GM19240 (cell line): Measurements from ENCODE around the gene C9orf43.

ENCODE experiments used
- DNase-seq: peaks from one replicate; pipeline ENCODE4 v3.0.0; 2011; ENCODE audit warnings: low spot score; ENCODE audit not compliant: insufficient read length

The C9orf43 gene

DNA sequence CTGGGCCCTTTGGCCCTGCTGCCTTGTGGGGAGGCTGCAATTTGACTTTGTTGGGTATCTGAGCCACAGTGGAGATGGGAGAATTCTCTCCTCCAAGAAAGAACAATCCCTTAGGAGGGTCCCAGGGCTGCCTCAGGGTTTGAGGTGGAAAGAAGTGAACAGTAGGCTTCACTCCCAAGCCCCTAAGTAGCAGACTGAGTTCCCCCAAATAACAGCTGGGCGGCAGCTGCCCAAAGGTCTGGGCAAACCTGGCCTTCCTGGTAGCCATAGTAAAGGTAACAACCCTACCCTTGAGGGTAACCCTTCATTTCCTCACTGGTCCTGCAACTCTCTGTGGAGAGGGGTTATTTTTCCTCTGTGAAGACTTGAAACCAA lies 53.7 kb downstream of the C9orf43 start:
- no peak for DNase-seq

DNA sequence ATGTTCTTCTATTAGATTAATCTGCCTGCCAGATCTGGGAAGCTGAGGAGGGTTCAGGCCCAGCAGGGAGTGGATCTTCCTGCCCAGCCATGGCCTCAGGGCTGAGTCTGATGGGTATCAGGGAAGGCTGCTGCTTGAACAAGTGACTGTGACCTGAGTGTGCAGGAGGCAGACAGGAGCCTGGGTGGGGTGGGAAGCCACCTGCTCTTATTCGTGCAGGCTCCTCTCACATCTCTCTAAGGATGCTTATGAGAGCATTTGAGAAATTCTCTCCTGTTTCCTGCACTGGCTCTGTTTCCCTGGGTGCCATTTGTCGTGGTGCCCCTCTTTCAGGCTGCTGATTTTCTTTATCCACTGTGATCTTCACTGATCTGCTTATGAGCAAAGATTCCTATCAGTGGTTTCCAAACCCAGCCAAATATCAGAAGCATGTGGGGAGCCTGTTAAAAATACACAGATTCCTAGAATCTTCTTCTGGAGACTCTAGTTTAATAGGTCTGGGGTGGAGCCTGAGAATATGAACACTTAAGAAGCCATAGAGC lies 55.1 kb downstream of the C9orf43 start:
- no peak for DNase-seq

DNA sequence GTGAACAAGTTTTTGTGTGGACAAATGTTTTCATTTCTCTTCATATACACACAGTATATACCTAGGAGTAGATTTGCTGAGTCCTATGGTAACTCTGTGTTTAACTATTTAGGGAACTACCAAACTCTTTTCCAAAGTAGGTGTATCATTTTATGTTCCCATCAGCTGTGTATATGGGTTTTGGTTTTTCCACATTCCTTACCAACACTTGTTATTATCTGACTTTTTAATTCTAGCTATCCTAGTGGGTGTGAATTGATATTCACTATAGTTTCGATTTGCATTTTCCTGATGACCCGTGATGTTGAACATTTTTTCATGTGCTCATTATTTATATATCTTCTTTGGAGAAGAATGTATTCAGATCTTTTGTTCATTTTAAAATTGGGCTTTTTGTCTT lies 56.6 kb downstream of the C9orf43 start:
- no peak for DNase-seq

GRCh38 chr9:113468716-113469448 lies 58.3 kb downstream of the C9orf43 start:
- DNase-seq = no peak

DNA sequence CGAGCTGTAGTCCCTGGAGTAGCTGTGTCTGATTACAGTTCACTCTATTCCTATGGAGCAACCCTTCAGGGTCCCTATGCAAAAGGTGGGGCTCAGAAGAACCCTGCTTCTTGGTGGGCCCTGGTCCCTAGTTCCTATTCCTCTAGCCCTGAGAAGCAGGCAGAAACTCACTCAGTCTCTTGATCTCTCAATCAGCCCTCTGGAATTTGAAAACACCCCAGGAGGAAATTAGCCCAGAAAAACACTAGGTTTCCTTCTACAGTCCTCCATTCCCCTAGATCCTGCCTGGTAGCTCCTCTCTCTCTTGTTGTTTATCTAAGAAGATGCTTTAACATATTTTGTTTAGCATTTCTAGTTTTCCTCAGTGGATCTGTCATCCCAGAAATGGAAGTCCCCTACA lies 60.6 kb downstream of the C9orf43 start:
- no peak for DNase-seq

GRCh38 chr9:113471566-113471965 lies 61.0 kb downstream of the C9orf43 start:
- DNase-seq = no peak

DNA sequence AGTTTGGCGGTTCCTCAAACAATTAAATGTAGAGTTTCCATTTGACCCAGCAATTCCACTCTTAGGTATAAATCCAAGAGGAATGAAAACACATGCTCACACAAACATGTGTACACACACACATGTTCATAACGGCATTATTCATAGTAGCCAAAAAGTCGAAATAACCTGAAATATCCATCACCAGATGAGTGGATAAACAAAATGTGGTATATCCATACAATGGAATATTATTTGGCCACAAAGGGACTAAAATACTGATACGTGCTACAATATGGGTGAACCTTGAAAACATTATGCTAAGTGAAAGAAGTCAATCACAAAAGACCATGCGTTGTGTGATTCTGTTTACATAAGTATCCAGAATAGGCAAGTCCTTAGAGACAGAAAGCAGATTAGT lies 61.7 kb downstream of the C9orf43 start:
- DNase-seq = no peak

DNA sequence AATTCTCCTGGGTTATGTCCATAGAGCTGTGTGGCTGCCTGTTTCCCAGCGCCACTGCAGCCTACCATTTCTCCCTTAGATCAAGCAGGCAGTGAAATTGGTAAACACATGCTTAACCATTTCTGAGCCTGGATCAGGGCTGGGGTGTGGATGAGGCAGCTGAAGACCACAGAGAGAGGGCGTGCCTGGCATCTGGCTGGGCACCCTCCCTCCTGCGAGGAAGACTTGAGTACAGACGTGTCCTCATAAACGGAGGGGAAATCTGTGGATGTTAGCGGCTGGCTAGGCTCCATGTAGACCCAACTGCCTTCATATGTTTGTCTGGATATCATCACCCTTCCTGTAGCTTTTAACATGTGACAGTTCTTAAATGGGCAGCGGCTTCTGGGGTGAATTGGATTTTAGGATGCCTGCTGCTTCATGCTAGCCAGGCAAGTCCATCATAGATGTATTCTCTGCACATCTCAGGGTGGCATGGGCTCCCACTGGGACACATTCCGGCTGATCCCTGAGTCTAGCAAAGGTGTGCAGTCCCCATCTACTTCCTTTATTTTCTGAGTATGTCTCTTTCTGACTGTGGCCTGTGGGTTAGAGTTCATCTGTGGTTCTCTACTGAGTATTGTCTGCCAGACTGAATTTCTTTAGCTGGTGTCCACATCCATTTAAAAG lies 63.9 kb downstream of the C9orf43 start:
- no peak for DNase-seq

DNA sequence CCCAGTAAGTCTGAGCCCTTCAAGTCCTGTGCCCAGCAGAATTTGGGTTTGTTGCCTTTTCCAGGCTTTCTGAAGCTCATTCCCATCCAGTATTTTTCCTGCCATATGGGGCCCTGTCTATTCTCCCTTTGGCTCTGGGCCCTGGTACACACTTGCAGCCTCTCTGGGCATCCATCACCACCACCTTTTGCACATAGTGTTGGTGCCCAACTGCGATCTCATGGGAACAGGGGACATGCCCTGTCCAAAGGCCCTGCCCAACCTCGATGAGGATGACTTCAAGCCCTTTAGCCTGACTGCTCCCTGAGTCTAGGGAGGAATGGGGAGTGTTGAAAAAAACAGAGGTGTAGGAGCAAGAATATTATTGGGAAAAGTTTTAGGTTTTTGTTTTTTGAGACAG lies 64.5 kb downstream of the C9orf43 start:
- DNase-seq = no peak

GRCh38 chr9:113475992-113476391 lies 65.4 kb downstream of the C9orf43 start:
- no peak for DNase-seq

DNA sequence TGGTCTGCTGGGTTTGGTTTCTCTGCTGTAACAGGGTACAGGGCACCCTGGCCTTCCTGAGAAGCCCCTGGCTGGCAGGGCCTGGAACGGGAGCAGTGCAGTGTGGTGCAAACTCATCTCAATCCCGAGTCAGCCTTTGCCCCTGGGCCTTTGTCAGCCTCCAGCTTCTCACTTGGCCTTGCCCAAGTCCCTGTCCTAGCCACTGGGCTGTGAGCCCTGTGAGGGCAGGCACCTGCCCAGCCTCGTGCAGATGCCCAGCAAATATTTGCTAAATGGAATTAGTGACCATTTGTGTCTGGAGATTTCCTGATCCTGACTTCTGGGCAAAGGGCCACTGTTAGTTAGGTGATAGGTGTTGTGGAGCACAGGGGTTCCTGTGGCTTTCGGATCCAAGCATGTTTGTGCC lies 66.0 kb downstream of the C9orf43 start:
- no peak for DNase-seq

- DNase-seq = no peak
Observed at GRCh38 chr9:113477058-113477457, 66.5 kb downstream of the C9orf43 start.

DNA sequence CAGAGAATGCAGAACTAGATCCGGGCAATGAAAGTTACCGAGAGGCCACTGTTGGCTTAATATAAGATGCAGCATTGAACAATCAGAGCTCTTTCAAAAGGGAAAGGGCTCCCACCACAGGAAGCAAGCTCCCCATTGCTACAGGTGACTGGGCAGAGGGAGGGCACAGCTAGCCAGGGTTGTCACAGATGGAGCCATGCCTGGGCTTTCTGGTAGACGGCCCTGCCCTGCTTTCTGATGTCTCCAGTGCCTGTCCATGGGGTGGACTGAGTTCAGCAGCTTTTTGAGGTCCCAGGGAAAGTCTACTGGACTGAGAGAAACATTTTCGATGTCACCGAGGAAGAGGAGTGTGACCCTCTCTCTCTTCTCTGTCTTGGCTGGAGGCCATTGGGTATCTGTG lies 67.1 kb downstream of the C9orf43 start:
- no peak for DNase-seq

GRCh38 chr9:113479174-113479621 lies 68.7 kb downstream of the C9orf43 start:
- DNase-seq = no peak
